Suprapubic skin (tissue), 4 donors: ENCODE results near the gene FAM222A. TPM values are rescaled to one million over a fixed set of nuclear protein-coding genes. Genes with fewer than 3 reads are reported as not detected.

Source experiments
- DNase-seq, 2 donors: peaks; one replicate each; pipeline ENCODE4 v3.0.0-alpha.2; 2019; ENCODE audit warnings: low spot score in 2 of 2
- H3K27ac ChIP-seq: fragments of 200-600 bp; sonication (generic); one replicate; pipeline ENCODE4 v1.5.1; 2019
- H3K27me3 ChIP-seq: fragments of 200-600 bp; sonication (generic); one replicate; pipeline ENCODE4 v1.5.1; 2019
- H3K36me3 ChIP-seq: fragments of 200-600 bp; sonication (generic); one replicate; pipeline ENCODE4 v1.5.1; 2019
- H3K4me1 ChIP-seq: fragments of 200-600 bp; sonication (generic); one replicate; pipeline ENCODE4 v1.5.1; 2019
- H3K4me3 ChIP-seq: fragments of 200-600 bp; sonication (generic); one replicate; pipeline ENCODE4 v1.5.1; 2019; ENCODE audit warnings: mild to moderate bottlenecking
- H3K9me3 ChIP-seq: fragments of 200-600 bp; sonication (generic); one replicate; pipeline ENCODE4 v1.5.1; 2019
- EP300 ChIP-seq: sonication (generic); formaldehyde crosslinking; IDR thresholded peaks from one replicate; pipeline ENCODE4 v1.6.1; 2017; ENCODE audit warnings: antibody characterized with exemption
- POLR2A ChIP-seq, 2 donors: fragments of 450-650 bp; IDR thresholded peaks; one replicate each; pipeline ENCODE4 v1.6.1; 2017; ENCODE audit warnings: antibody characterized with exemption in 2 of 2, mild to moderate bottlenecking in 2 of 2, moderate library complexity in 2 of 2
- POLR2AphosphoS5 ChIP-seq, 3 donors: sonication (generic); formaldehyde crosslinking; IDR thresholded peaks; one replicate each; pipeline ENCODE4 v1.6.1; 2017; ENCODE audit warnings: antibody characterized with exemption in 3 of 3
- WGBS: methylation state at CpG from one replicate; pipeline ENCODE4 v1.1.5; 2018; 5-methylcytosine and 5-hydroxymethylcytosine counted together
- total RNA-seq, 4 donors: library from RNA; depleted of rRNA; stranded (reverse); fragments of >200 nt; gene quantifications; one replicate each; pipeline ENCODE4 v1.1.0, GENCODE V29; 2016
- TF ChIP-seq, protein P1 (sequence below), 2 donors: fragments of 200-600 bp in 1 of 2; fragments of 450-650 bp in 1 of 2; sonication (generic) in 1 of 2; IDR thresholded peaks; one replicate each; pipeline ENCODE4 v1.5.1; 2016 to 2019; ENCODE audit warnings: antibody characterized with exemption in 2 of 2, mild to moderate bottlenecking in 1 of 2, moderate library complexity in 1 of 2

The FAM222A gene
- total RNA-seq, 4 donors from 2014 or later, result 3.9 to 8.5 (median 6.6) TPM

DNA sequence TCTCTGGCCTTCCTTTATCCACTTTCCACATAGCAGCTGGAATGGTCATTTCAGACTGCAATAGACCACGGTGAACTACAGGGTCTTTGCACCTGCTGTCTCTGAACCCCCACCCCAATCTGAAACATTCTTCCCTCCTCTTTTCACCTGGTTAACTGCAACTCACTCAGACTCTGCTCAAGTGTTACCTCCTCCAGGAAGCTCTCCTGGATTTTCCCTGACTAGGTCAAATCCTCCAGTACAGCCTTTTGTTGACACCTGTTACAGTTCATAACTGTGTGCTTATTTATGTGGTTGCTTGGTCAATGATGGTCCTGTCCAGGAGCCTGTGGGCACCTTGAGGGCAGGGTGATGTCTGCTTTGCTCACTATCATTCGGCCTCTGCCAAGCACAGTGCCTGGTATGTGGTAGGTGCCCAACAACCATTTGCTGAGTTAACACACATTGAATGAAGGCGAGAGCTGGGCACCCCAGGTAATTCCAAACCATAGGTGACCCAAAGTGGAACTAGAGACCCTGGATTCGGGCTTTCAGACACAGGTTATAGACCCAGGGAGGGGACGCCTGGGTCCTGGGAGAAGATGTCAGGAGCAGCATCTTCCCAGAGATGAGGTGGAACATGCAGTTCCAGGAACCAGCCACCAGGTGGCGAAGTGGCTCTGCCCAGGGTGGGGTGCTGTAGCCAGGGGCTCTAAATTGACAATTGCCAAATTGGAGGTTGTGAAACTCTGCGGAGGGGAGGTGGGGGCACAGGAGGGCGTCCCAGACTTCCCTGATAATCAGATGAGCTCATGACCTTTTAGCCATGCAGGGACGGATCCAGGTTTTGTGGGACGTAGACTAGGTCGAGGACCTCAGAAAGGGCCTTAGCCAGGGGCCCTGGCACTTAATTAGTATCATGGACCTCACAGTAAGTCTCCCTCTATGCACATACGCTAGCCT, 91.5 kb downstream of the FAM222A start:
- Histone ChIP-seq H3K4me1 (peaks cover 5% of the 10 kb centered on the region), H3K27me3 (no peaks in the 10 kb centered on the region), H3K9me3 (no peaks in the 10 kb centered on the region), H3K4me3 (no peak overlapping the region), H3K36me3 (peaks cover 11% of the 10 kb centered on the region), H3K27ac (no peak overlapping the region)
- peak in 1 of 2 donors; percentile 83 for DNase-seq
- TF ChIP-seq EP300, result no peak
- no peak for TF ChIP-seq POLR2AphosphoS5 (IDR thresholded peaks at IDR 0.05)
- TF ChIP-seq, protein P1, sequence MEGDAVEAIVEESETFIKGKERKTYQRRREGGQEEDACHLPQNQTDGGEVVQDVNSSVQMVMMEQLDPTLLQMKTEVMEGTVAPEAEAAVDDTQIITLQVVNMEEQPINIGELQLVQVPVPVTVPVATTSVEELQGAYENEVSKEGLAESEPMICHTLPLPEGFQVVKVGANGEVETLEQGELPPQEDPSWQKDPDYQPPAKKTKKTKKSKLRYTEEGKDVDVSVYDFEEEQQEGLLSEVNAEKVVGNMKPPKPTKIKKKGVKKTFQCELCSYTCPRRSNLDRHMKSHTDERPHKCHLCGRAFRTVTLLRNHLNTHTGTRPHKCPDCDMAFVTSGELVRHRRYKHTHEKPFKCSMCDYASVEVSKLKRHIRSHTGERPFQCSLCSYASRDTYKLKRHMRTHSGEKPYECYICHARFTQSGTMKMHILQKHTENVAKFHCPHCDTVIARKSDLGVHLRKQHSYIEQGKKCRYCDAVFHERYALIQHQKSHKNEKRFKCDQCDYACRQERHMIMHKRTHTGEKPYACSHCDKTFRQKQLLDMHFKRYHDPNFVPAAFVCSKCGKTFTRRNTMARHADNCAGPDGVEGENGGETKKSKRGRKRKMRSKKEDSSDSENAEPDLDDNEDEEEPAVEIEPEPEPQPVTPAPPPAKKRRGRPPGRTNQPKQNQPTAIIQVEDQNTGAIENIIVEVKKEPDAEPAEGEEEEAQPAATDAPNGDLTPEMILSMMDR (IDR thresholded peaks at IDR 0.05), result peak; percentile 95 to 96
- no peak for TF ChIP-seq POLR2A (IDR thresholded peaks at IDR 0.05)
- 38% methylated on average over 12 of the region's 12 CpGs for WGBS

DNA sequence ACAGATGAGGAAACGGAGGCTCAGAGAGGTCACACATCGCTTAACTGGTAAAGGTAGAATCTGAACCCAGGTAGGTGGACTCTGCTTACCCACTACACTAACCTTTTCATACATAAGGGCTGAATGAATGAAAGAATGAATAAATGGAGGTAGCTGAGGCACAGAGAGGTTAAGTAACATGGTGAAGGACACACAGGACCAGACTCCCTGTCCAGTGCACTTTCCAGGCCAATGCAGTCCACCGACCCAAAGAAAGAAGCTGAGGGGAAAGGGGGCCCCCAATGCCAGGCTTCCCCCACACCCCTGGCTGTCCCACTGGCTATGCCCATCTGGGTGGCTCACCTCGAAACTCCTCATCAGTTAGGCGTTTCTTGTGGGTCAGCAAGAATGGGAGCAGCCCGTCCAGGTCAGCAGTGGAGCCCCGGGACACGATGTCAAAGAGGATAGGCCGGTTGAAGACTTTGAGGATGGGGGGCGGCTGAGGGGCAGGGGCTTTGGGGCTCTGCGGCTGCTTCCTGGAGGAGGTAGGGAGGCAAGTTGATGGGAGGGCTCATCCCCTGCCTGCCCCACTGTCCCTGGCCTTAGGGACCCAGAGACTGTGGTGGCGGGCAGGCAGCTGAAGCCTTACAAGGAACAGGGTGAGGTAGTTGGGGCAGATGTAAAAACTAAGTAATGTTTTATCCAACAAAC, 94.5 kb downstream of the FAM222A start:
- peaks cover 5% of the 10 kb centered on the region for H3K4me1 ChIP-seq
- H3K4me3 ChIP-seq, result no peak overlapping the region
- H3K36me3 ChIP-seq, result peaks cover 1% of the 10 kb centered on the region
- 94% methylated on average over 12 of the region's 12 CpGs for WGBS
- DNase-seq, result no peak
- TF ChIP-seq, protein P1 (IDR thresholded peaks at IDR 0.05), result no peak
- TF ChIP-seq POLR2AphosphoS5 (IDR thresholded peaks at IDR 0.05), result no peak
- no peak for TF ChIP-seq POLR2A (IDR thresholded peaks at IDR 0.05)
- TF ChIP-seq EP300, result no peak
- no peak overlapping the region for H3K27ac ChIP-seq
- H3K9me3 ChIP-seq, result no peaks in the 10 kb centered on the region
- no peaks in the 10 kb centered on the region for H3K27me3 ChIP-seq

DNA sequence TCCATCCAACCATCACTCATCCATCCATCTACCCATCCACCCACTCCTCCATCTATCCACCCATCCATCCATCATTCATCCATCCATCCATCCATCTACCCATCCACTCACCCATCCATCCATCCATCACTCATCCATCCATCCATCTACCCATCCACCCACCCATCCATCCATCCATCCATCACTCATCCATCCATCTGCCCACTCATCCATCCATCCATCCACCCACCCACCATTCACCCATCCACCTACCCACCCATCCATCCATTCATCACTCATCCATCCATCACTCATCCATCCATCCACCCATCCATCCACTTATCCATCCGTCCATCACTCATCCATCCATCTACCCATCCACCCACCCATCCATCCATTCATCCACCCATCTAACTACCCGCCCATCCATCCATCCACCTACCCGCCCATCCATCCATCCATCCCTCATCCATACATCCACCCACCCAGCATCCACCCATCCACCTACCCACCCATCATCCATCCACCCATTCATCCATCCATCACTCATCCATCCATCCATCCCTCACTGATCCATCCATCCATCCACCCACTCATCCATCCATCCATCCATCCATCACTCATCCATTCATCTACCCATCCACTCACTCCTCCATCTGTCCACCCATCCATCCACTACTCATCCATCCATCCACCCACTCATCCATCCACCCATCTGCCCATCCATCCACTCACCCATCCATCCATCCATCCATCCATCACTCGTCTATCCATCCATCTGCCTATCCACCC, 95.4 kb downstream of the FAM222A start:
- peaks cover 9% of the 10 kb centered on the region for H3K36me3 ChIP-seq
- H3K27me3 ChIP-seq, result no peaks in the 10 kb centered on the region
- DNase-seq, result no peak
- TF ChIP-seq, protein P1 (IDR thresholded peaks at IDR 0.05), result peak in 1 of 2 donors; percentile 6
- TF ChIP-seq POLR2AphosphoS5 (IDR thresholded peaks at IDR 0.05), result no peak
- no peak for TF ChIP-seq EP300
- TF ChIP-seq POLR2A (IDR thresholded peaks at IDR 0.05), result no peak
- 93% methylated on average over 4 of the region's 4 CpGs for WGBS
- H3K27ac ChIP-seq, result no peak overlapping the region
- H3K4me1 ChIP-seq, result peaks cover 5% of the 10 kb centered on the region
- no peaks in the 10 kb centered on the region for H3K9me3 ChIP-seq
- H3K4me3 ChIP-seq, result no peak overlapping the region

DNA sequence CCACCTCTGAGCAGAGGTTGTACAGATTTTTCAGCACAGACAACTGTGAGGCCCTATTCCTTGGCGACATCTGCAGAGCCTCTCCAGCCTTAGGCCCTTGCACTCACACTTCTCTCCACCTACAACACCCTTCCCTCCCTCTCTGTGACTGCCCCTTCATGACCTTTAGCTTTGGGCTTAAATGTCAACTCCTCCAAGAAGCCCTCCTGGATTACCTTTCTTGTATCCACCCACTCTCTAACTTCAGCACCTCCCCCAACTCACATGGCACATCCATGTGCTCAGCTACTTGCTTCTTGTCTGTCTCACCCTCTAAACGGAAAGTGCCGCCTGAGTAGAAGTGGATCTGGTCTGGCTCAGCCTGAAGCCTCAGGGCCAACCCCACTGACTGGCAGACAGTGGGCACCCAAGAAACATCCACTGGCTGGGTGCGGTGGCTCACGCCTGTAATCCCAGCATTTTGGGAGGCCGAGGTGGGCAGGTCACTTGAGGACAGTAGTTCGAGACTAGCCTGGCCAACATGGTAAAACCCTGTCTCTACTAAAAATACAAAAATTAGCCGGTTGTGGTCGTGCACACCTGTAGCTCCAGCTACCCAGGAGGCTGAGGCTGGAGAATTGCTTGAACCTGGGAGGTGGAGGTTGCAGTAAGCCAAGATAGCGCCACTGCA, 97.5 kb downstream of the FAM222A start:
- no peak overlapping the region for H3K27ac ChIP-seq
- TF ChIP-seq POLR2A (IDR thresholded peaks at IDR 0.05), result no peak
- no peak for TF ChIP-seq POLR2AphosphoS5 (IDR thresholded peaks at IDR 0.05)
- no peak for TF ChIP-seq EP300
- TF ChIP-seq, protein P1 (IDR thresholded peaks at IDR 0.05), result no peak
- no peaks in the 10 kb centered on the region for H3K4me1 ChIP-seq
- peaks cover 14% of the 10 kb centered on the region for H3K36me3 ChIP-seq
- no peak overlapping the region for H3K4me3 ChIP-seq
- no peaks in the 10 kb centered on the region for H3K27me3 ChIP-seq
- H3K9me3 ChIP-seq, result no peaks in the 10 kb centered on the region
- 88% methylated on average over 10 of the region's 10 CpGs for WGBS
- DNase-seq, result no peak
